ENCODE measurements around the gene ISY1. TPM values are rescaled to one million over a fixed set of nuclear protein-coding genes. Genes with fewer than 3 reads are reported as not detected.

Gene ISY1
- polyA plus RNA-seq, 2 of the 4 experiments (the other 2 are of a cell fraction): 23.2 to 27.6 TPM

GRCh38 chr3:129117134-129117533 lies 43.7 kb downstream of the ISY1 start:
- DNase-seq (ENCODE audit: low read depth in 1 of 2, low spot score in 1 of 2) (no peak), ATAC-seq (no peak), FAIRE-seq (no peak)
- TF ChIP-seq BCL3 (IDR thresholded peaks at IDR 0.05): no peak
- TF ChIP-seq PHF8 (IDR thresholded peaks at IDR 0.05; ENCODE audit: borderline replicate concordance, low read depth): no peak
- TF ChIP-seq NFE2L2 (conservative IDR thresholded peaks at IDR 0.05; ENCODE audit: low read length): no peak
- TF ChIP-seq CBX8 (IDR thresholded peaks at IDR 0.05): no peak
- no peak for TF ChIP-seq HDAC2 (IDR thresholded peaks at IDR 0.05)
- TF ChIP-seq RNF2 (IDR thresholded peaks at IDR 0.05; ENCODE audit: borderline replicate concordance, low read depth): no peak
- no peak for TF ChIP-seq SREBF2 (IDR thresholded peaks at IDR 0.05)
- no peak for TF ChIP-seq BHLHE40 (IDR thresholded peaks at IDR 0.05; ENCODE audit: low read depth, low read length)
- TF ChIP-seq HES2 (IDR thresholded peaks at IDR 0.05): no peak
- TF ChIP-seq ESRRA (IDR thresholded peaks at IDR 0.05; ENCODE audit: borderline replicate concordance, low read length): no peak
- TF ChIP-seq FOSB (CRISPR knock-in tag; IDR thresholded peaks at IDR 0.05): no peak
- TF ChIP-seq TP53 (CRISPR knock-in tag; IDR thresholded peaks at IDR 0.05): no peak
- TF ChIP-seq KDM1A (IDR thresholded peaks at IDR 0.05; ENCODE audit: low read depth): no peak
- CTCF ChIA-PET: interaction anchor here (1.1 to 1.8 kb wide), 4 partner anchors 18 to 147 kb away, joined by 3 to 4 read pairs (median 3); no protein-coding TSS in a partner anchor
- Histone ChIP-seq H3K4me2 (no peak overlapping the region), H3K4me3 (no peak overlapping the region), H3K9me3 (no peaks in the 10 kb centered on the region), H3K27ac (no peak overlapping the region), H3K4me1 (peaks cover 27% of the 10 kb centered on the region; the same call in 2 of the 3 replicates)
- POLR2A ChIA-PET: no interaction called here

GRCh38 chr3:129116482-129116946 lies 44.3 kb downstream of the ISY1 start:
- CTCF ChIA-PET: interaction anchor here (1.3 kb wide), 1 partner anchor 63 kb away, joined by 4 read pairs; no protein-coding TSS in a partner anchor
- ATAC-seq: no peak
- Histone ChIP-seq H3K4me2 (no peak overlapping the region), H3K4me1 (peaks cover 26% of the 10 kb centered on the region; the same call in 2 of the 3 replicates), H3K27ac (no peak overlapping the region), H3K9me3 (no peaks in the 10 kb centered on the region), H3K4me3 (no peak overlapping the region)
- no peak for DNase-seq (ENCODE audit: low read depth in 1 of 2, low spot score in 1 of 2)
- WGBS (ENCODE audit: missing lambda C conversion rate): 78% methylated on average over 5 of the region's 5 CpGs
- no peak for TF ChIP-seq CHD4 (IDR thresholded peaks at IDR 0.05; ENCODE audit: borderline replicate concordance)
- no peak for TF ChIP-seq KDM1A (IDR thresholded peaks at IDR 0.05; ENCODE audit: low read depth)
- TF ChIP-seq JUNB (IDR thresholded peaks at IDR 0.05): no peak
- no peak for TF ChIP-seq RCOR1 (IDR thresholded peaks at IDR 0.05; ENCODE audit: low read depth, low read length)
- TF ChIP-seq HOXA7 (CRISPR knock-in tag; IDR thresholded peaks at IDR 0.05): no peak
- no peak for TF ChIP-seq KDM5A (IDR thresholded peaks at IDR 0.05)
- TF ChIP-seq MAZ (IDR thresholded peaks at IDR 0.05; ENCODE audit: borderline replicate concordance, low read depth, low read length): no peak
- TF ChIP-seq HOXB13 (CRISPR knock-in tag; IDR thresholded peaks at IDR 0.05; ENCODE audit: low read depth): no peak
- TF ChIP-seq CBX8 (IDR thresholded peaks at IDR 0.05): no peak
- no peak for TF ChIP-seq REST (IDR thresholded peaks at IDR 0.05)
- no peak for TF ChIP-seq BCL3 (IDR thresholded peaks at IDR 0.05)
- POLR2A ChIA-PET: no interaction called here
- no peak for FAIRE-seq
